Left ventricle myocardium inferior (tissue), 1 donor: ENCODE measurements around the gene C17orf78. TPM values are rescaled to one million over a fixed set of nuclear protein-coding genes. Genes with fewer than 3 reads are reported as not detected.

Experiments used
- DNase-seq: peaks from one replicate; pipeline ENCODE4 v3.0.0-alpha.2; 2020
- H3K27ac ChIP-seq: fragments of 200-600 bp; replicated peaks from 2 replicates; pipeline ENCODE4 v1.8.0; 2021
- H3K27me3 ChIP-seq: fragments of 200-600 bp; 2 replicates; pipeline ENCODE4 v1.8.0; 2021; ENCODE audit warnings: low read depth
- H3K36me3 ChIP-seq: fragments of 200-600 bp; 2 replicates; pipeline ENCODE4 v1.8.0; 2021
- H3K4me1 ChIP-seq: fragments of 200-600 bp; 2 replicates; pipeline ENCODE4 v1.8.0; 2021
- H3K4me3 ChIP-seq: fragments of 200-600 bp; 2 replicates; pipeline ENCODE4 v1.8.0; 2021; ENCODE audit warnings: mild to moderate bottlenecking, moderate library complexity
- H3K9me3 ChIP-seq: fragments of 200-600 bp; replicated peaks from 2 replicates; pipeline ENCODE4 v1.8.0; 2021
- intact Hi-C: fragments of 100-400 bp; cut with micrococcal nuclease; formaldehyde crosslinking; loops from one replicate; pipeline ENCODE4 v1.11.0; 2022
- total RNA-seq: library from RNA; stranded (reverse); fragmentation: NEBNext Ultra II Directional; extraction: Animal tissue kit (Norgen Biotek cat#: 25700); gene quantifications from one replicate; pipeline ENCODE4 v1.2.1, GENCODE V29; 2021
- TF ChIP-seq, protein P1 (sequence below): fragments of 200-600 bp; IDR thresholded peaks from 2 replicates; pipeline ENCODE4 v1.8.0; 2021; ENCODE audit warnings: antibody characterized with exemption, mild to moderate bottlenecking, borderline replicate concordance
- donor health status: DM: no; HTN: yes; CAD: no; lungs with severe emphysema.

Gene C17orf78
- total RNA-seq, 1 donor from 2014 or later: not detected

DNA sequence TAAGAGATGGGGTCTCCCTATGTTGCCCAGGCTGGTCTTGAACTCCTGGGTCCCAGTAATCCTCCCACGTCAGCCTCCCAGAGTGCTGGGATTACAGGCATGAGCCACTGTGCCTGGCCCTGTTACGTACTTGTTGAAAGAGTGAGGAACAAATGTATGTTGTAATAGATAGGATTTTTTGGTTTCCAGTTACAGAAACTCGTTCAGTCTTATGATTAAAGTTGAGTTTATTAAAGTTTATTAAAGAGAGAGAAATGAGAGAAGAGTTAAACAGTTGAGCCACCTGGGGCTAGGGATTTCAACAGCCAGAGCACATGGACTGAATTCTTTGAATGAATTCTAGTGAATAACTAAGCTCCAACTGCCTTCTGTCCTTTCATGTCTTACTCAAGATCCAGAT, 34.6 kb downstream of the C17orf78 start:
- TF ChIP-seq, protein P1, sequence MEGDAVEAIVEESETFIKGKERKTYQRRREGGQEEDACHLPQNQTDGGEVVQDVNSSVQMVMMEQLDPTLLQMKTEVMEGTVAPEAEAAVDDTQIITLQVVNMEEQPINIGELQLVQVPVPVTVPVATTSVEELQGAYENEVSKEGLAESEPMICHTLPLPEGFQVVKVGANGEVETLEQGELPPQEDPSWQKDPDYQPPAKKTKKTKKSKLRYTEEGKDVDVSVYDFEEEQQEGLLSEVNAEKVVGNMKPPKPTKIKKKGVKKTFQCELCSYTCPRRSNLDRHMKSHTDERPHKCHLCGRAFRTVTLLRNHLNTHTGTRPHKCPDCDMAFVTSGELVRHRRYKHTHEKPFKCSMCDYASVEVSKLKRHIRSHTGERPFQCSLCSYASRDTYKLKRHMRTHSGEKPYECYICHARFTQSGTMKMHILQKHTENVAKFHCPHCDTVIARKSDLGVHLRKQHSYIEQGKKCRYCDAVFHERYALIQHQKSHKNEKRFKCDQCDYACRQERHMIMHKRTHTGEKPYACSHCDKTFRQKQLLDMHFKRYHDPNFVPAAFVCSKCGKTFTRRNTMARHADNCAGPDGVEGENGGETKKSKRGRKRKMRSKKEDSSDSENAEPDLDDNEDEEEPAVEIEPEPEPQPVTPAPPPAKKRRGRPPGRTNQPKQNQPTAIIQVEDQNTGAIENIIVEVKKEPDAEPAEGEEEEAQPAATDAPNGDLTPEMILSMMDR: no peak
- Histone ChIP-seq H3K27ac (no peak overlapping the region), H3K36me3 (peaks cover 42% of the 10 kb centered on the region), H3K27me3 (no peaks in the 10 kb centered on the region), H3K4me1 (peaks cover 25% of the 10 kb centered on the region), H3K4me3 (no peak overlapping the region), H3K9me3 (no peaks in the 10 kb centered on the region)
- intact Hi-C loops: no loop called here
- DNase-seq: no peak

DNA sequence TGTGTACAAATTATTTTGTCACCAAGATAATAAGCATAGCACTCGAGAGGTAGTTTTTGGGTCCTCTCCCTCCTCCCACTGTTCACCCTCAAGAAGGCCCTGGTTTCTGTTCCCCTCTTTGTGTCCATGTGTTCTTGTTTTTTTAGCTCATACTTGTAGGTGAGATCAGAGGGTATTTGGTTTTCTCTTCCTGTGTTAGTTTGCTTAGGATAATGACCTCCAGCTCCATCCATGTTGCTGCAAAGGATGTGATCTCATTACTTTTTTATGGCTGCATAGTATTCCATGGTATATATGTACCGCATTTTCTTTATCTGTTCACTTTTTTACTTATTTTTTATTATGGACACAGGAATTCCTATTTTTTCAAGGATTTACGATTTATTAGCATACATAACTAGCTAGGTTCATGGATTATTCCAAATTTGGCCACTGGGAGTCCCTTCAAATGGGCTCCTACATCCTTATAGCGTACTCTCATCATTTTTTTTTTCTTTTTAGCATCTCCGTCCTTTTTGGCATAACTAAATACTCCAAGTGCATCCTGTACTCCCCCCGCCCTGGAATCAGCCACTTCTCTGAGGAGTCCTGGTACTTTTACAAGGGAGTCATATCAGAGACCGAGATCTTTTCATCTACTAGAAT, 38.2 kb downstream of the C17orf78 start:
- DNase-seq: no peak
- intact Hi-C loops: no loop called here
- H3K4me1 ChIP-seq: no peaks in the 10 kb centered on the region
- TF ChIP-seq, protein P1: no peak
- H3K27me3 ChIP-seq: no peaks in the 10 kb centered on the region
- no peaks in the 10 kb centered on the region for H3K9me3 ChIP-seq
- H3K27ac ChIP-seq: no peak overlapping the region
- H3K36me3 ChIP-seq: peaks cover 71% of the 10 kb centered on the region
- no peak overlapping the region for H3K4me3 ChIP-seq

DNA sequence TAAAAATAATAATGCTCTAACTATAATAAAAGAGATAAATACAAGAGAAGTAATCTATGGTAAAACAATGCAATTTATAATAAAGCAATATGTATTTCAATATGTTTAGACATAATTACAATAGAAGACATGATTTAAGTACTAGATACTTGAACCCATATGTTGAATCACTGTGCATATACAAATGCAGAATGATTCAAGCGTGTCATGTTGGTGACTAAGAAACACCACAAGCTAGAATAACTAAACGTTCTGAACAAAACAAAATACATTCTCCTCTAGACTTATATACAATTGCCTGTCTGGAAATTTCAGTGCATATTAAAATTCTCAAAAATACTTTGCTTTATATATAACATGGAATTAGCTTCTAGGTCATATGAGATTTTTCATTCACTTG, 42.1 kb downstream of the C17orf78 start:
- Histone ChIP-seq H3K4me3 (no peak overlapping the region), H3K27me3 (no peaks in the 10 kb centered on the region), H3K4me1 (no peaks in the 10 kb centered on the region), H3K36me3 (peaks cover 76% of the 10 kb centered on the region), H3K27ac (no peak overlapping the region), H3K9me3 (no peaks in the 10 kb centered on the region)
- TF ChIP-seq, protein P1: no peak
- intact Hi-C loops: no loop called here
- DNase-seq: no peak

DNA sequence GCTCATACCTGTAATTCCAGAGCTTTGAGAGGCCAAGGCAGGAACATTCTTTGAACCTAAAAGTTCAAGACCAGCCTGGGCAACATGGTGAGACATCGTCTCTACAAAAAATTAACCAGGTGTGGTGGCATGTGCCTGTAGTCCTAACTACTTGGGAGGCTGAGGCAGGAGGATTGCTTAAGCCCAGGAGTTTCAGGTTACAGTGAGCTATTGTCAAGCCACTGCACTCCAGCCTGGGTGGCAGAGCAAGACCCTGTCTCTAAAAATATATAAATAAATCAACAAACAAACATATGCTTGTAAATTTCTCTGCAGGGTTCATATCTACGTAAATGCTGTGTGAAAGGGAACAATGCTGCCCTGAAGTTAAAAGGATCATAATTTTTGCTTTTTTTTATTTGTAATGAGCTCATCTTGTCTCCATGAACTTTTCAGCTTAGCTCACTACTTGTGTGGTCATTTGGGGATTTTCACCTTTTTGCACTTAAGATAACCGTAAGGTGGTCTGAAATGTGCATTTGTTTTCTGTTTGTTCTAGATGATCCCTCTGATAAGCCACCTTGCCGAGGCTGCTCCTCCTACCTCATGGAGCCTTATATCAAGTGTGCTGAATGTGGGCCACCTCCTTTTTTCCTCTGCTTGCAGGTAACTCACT, 47.3 kb downstream of the C17orf78 start:
- TF ChIP-seq, protein P1: no peak
- intact Hi-C loops: no loop called here
- no peak overlapping the region for H3K27ac ChIP-seq
- DNase-seq: no peak
- H3K27me3 ChIP-seq: no peaks in the 10 kb centered on the region
- no peaks in the 10 kb centered on the region for H3K9me3 ChIP-seq
- no peak overlapping the region for H3K4me3 ChIP-seq
- peaks cover 82% of the 10 kb centered on the region for H3K36me3 ChIP-seq
- H3K4me1 ChIP-seq: no peaks in the 10 kb centered on the region

DNA sequence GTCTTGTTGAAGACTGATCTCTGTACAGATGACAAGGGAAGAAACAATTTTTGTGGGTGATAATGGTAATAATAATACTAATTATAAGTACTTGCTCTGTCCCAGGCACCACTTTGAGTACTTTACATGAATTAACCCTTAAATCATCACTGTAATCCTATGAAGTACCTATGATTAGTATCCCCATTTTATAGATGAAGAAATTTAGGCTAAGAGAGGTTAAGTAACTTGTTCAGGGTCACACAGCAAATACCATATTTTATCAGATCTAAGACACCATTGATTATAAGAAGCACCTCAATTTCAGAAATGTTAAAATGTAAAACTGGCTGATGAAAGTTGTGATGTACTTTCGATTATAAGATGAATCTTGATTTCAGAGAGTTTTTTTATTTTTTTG, 49.5 kb downstream of the C17orf78 start:
- intact Hi-C loops: no loop called here
- no peak for DNase-seq

More for the DNA sequence above, 49.5 kb downstream of the C17orf78 start:
- Histone ChIP-seq H3K4me3 (no peak overlapping the region), H3K36me3 (peaks cover 72% of the 10 kb centered on the region), H3K4me1 (no peaks in the 10 kb centered on the region), H3K9me3 (no peaks in the 10 kb centered on the region), H3K27ac (no peak overlapping the region), H3K27me3 (no peaks in the 10 kb centered on the region)
- TF ChIP-seq, protein P1: no peak
